Renal cortical epithelial cell (primary cell): ENCODE measurements around the gene KCNN3. TPM values are rescaled to one million over a fixed set of nuclear protein-coding genes. Genes with fewer than 3 reads are reported as not detected.

Source experiments
- DNase-seq: peaks from one replicate; pipeline ENCODE4 v3.0.0-alpha.2; 2011; ENCODE audit warnings: low read depth
- total RNA-seq: library from RNA; depleted of rRNA; stranded (reverse); fragments of >200 nt; gene quantifications from 2 replicates; pipeline ENCODE4 v1.2.3, GENCODE V29; 2014

The KCNN3 gene
- total RNA-seq, 1 donor from 2014 or later = under 0.01 TPM

DNA sequence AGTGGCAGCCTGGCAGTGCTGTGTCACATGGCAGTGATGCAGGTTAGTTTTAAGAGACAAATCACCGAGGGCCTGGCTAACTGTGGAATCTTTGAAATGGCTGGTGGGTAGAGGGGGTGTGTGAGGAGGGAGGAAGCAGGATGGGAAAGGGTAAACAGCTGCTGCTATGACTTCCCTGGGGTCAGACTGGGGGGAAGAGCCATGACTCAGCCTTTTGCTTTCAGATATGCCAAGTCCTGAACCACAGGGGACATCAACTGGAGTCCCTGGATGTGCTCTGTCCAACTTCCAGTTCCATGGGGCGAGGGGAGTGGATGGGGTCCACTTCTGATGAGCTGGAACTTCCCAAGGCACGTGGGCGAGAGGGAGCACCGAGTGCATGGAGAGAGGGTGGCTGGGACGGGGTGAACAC is 141.0 kb downstream of the KCNN3 start:
- DNase-seq = peak; percentile 61

DNA sequence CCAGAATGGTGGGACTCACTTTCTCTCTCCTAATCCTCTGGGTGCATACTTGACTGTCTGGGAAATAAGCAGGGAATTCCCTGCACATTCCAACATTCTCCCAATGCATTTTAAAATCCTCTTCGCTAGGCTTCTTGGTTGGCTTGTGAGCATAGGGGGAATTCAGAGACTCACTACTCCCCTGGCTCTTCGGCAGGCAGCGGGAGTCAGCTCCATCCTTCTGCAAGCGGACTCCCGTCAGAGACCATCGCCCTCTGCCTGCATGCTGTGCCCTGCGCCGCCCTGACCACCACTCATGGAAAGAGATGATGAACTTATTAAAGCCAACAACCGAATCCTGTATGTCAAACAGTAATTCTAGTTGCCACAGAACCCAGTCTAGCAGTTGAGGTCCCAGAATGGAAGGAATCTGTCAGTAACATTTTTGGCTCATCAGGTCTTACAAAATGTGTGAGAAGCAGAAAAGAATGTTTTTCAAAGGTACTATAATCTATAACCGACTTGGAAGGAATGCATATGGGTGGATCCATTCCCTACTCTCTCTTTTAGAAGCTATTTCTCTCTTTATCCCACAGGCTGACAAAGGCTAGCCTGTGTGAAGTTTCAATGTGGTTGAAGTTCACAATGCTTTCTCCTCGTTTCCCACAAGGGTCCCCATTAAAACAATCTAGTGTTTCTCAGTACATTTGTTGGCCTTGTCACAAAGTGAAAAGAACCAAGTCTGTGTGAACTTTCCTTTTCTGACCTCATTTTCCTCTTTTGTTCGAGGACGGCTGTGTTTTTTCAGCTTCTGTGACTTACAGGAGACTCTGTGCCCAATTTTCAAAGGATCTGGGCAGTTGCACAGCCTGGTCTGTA is 143.0 kb downstream of the KCNN3 start:
- DNase-seq = no peak

DNA sequence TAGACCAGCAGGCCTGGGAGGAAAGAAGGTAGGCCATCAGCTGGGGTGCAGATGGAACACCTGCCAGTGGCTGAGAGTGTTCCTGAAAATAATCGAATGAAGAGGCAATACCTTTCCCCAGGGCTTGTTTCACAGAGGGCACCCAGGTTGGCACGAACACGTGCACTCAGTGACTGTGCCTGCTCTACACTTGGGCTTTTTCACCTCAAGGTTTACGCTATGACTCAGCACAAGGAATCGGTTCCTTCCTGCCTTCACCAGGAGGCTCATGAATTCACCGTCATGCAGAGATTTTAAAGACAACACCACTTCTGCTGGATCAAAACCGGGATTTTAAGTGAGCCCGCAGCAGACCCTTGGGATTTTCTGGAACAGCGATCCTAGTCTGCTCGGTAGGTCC is 143.6 kb downstream of the KCNN3 start:
- DNase-seq = peak; percentile 71

DNA sequence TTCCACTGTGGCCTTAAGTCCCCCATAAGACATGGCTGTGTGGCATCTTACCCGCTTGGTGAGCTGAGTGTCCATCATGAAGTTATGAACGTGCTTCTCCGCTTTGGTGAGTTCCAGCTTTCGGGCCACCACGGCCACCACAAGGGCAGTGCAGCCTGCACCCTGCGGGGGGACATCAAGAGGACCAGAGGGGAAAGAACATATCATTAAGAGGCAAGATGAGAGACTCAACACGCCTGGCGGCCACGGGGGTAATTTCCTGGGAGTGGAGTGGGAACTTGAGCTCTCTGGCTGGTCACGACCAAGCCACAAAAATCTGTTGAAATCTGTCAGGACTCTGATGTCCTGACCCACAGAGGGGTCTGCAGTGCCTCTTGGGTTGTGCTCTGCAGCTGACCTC is 144.2 kb downstream of the KCNN3 start:
- DNase-seq = no peak

DNA sequence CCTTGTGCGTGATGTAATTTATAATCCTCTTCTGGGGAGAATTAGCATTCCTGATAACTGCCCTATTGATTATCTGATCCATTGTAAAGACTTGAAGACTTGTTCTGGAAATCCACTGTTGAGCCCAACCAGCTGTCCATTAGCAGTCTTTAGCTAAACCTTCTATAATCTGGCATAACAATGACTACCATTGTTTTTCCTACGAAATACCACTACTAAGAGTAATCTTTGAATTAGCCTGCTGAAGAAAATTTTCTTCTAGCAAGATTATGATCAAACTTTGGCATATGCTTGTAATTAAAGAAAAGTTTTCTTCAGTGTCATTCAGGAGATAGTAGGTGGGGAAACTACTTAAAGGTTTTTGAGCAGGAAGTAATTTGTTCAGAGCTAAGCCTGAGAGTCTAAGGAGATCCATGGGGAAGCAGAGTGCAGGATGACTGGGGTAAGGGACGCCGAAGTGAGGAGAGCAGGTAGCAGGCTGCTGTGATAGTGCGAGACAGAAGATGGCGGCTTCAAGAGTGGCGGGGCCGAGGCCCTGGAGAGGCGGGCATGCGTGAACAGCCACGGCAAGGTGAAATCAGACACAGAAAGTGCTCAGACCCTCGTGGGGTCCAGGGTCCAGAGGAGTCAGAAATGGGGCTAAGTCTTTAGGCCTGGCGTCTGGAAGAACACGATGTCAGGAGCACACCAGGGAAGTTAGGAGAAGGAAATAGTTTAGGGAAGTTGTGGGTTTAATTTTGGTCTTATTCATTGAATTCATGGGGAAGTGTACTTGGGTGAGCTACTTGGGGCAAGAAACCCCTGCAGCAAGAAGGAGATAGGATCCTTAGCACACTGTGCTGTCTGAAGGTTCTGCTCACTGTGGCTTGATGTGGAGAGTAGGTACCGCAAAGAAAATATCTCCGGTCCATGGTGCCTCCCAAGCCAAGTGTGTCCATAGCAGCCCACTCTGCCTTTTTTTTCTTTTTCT is 149.5 kb downstream of the KCNN3 start:
- no peak for DNase-seq

DNA sequence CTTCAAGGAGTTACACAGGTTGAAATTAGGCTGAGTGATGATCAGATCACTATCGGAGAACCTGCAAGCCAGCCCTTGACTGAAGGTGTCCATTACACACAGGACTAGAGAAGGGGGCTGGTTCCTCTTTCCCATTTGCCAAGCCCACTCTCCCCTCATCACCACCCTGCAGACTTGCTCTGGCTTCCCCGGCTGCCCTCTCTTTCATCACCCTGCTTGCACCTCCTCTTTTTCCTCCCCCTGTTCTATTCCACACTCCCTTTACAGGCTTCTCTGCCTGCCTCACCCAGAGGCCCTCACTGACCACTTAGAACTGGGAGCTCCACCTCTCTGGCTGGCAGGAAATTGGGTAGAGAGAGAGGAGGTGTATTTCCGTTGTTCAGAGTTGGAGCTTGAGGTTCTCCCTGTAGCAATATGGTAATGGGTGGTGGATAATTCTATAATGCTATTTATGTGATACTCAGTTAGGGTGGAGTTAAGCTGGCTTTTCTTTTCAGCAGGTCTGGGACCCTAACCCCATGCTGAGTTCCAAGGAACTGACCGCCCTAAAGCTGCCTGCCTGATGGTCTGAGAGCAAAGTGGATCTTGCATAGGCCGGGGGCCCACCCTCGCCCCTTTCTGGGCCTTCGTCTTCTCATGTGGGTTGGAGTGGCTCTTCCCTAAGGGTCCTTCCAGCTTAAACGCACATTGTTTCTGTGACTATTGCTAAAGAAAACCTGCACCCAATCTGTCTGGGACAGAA is 150.3 kb downstream of the KCNN3 start:
- no peak for DNase-seq

DNA sequence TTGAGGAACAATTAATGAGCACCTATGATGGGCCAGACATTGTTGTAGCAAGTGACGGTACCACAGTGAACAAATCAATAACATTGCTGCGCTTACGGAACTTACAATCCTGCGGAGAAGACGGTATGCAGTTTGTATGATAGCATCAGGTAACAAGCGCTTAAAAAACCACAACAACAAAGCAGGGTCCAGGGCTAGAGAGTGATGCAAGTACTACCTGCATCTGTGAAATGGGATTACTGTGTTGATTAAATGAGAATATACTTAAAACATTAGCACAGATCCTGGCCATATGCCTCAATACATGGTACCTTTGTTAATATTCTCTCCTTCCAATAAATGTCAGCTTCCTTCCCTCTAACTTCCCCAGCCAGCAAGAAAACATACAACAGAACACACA is 151.5 kb downstream of the KCNN3 start:
- DNase-seq = no peak

DNA sequence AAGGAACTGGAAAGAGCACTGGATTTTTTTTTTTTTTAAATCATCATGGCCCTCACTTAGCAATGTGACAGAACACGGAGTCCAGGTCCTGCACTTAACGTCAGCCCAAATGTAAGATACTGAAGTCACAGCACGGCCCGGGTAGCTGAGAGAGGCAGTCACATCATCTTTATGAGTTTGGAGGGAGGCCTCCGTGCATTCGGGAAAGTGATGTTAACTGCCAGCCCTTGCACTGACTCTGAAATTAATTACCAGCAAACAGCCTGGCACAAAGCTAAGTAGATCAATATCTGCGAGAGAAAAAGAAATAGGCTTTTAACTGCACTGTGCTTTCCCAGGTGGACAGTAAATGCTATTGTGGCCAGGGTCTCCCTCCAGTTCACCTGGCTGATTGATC is 152.6 kb downstream of the KCNN3 start:
- no peak for DNase-seq

DNA sequence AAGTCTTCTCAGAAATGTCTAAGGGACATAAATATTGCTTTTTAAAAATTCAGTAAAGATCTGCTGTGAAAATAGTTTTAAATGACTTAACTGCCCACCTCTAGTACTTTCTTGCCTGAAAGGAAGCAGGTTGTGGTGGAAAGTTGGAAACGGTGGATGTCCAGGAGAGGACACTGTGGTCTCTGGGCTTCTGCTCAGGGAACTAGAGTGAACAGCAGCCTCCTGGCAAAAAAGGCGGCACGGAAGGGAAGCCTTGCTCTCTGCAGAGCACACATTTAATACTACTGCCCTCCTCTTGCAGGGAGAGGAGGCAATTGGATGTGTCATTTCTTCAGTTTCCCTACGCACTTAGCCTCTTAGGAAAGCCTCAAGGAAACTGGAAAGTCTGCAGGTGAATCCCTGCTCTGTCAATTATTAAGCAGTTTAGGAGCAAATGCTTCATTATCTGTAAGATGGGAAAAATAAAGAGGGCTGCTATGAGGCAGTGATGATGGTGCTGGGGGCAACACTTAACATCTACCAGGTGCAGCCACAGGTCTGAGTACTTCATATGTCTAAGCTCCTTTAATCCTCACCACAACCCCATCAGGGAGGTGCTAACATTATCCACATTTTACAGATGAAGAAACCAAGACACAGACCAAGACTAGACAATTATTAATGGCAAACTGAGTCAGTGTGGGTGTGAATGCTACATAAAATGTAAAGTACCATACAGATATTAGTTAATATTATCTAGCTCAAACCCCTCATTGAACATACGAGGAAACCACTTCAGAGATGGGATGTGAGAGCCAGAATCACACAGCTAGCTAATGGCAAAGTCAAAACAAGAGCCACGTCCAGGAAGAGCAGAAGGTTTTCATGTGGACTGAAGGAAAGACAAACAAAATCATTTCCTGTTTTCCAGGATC is 153.2 kb downstream of the KCNN3 start:
- DNase-seq = no peak

DNA sequence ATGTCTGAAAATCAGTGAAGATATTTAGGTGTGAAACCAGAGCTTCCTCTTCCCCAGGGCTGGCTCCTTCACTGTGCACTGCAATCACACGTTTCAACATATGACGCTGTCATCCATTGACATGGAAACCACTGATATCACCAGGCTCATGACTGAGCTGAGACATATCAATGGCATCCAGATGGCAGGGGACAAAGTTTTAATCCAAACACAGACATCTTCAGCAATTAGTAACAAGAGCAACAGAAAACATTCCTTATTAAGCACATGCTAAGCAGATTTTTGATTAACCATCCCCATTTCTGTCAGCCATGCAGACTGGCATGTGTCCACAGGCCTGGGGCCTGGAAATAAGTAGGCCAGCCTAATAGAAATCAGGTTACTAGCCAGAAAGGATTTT is 154.1 kb downstream of the KCNN3 start:
- no peak for DNase-seq

DNA sequence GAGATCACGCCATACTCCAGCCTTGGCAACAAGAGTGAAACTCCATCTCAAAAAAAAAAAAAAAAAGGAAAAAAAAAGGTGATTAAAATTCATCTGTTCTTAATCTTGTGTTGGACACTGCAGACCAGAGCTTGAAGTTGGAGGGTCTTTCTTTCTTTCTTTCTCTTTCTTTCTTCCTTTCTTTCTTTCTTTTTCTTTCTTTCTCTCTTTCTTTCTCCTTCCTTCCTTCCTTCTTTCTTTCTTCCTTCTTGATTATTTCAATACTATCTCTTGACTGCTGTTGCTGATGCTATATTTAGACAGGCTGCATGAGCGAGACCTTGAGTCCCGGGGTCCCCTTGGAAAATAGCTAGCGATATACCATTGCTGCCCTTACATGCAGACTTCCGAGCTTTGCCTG is 154.7 kb downstream of the KCNN3 start:
- DNase-seq = no peak

DNA sequence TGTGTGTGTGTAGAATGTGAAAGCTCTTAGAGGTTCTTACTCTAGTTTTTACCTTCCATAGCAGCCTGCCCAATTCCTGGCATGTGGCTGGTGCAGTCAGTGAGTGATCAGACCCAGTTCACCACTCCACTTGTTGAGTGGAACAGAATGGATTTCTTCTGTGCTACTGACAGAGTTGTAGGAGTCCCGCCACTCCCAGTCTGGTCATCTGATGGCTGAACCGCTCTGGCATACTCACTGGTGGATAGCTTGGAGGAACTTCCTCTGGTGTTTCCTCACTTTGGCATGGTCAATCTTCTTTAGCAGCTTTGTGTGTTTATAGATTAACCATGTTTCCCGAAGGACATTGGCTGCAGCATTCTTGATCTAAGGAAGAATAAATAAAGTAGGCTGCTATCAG is 155.4 kb downstream of the KCNN3 start:
- peak; percentile 57 for DNase-seq

DNA sequence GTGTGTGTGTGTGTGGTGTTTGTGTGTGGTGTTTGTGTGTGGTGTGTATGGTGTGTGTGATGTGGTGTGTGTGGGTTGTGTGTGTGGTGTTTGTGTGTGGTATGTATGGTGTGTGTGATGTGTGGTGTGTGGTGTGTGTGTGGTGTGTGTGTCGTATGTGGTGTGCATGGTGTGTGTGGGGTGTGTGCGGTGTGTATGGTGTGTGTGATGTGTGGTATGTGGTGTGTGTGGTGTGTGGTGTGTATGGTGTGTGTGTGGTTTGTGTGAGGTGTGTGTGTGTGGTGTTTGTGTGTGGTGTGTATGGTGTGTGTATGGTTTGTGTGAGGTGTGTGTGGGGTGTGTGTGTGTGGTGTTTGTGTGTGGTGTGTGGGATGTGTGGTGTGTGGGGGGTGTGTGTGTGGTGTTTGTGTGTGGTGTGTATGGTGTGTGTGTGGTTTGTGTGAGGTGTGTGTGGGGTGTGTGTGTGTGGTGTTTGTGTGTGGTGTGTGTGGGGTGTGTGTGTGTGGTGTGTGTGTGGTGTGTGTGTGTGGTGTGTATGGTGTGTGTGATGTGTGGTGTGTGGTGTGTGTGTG is 155.9 kb downstream of the KCNN3 start:
- DNase-seq = no peak

DNA sequence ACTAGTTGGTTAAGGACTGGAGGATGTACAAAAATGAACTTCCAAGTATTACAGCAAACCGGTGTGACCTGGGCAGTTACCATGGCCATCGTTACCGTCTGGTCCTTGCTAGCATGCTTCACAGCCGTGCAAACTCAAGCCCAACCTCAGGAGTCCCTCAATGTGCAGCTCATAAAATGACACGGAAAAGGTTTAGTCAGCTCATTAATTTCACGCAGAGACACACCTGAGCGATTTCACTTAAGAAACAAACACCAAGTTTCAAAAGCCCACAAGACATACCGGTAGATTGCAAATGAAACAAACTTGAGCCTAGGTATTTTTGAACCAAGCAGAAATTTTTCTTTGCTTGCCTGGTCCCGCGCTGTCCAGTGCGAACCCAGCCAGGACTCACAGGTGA is 157.1 kb downstream of the KCNN3 start:
- DNase-seq = peak; percentile 69

DNA sequence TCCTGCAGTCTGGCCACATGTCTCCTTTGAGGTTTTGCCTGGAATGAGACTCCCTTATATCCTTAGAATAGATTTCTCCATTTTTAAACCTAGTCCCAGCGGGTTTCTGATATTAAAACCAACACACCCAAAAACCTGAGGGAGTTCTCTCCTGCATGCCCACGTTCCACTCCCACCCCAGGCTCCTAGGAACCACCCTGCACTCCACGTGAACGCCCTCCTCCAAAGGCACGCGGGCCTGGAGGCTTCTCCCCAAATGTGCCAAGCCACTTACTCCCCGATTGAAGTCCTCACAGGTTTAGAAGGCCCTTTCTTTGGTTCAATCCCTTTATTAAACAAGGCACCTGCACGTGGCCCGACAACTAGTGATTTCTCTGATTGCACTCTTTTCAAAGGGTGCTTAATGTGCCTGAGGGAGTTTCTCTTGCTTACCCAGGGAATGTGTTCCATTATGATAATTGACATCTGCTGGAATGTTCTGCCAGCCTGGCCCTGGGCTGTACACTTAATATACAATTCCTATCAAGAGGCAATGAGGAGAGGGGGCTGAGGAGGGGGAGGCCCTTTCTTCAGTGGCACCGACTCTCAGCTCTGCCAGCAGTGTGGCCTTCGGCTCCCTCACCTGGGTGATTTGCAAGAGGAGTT is 157.8 kb downstream of the KCNN3 start:
- peak; percentile 48 for DNase-seq

DNA sequence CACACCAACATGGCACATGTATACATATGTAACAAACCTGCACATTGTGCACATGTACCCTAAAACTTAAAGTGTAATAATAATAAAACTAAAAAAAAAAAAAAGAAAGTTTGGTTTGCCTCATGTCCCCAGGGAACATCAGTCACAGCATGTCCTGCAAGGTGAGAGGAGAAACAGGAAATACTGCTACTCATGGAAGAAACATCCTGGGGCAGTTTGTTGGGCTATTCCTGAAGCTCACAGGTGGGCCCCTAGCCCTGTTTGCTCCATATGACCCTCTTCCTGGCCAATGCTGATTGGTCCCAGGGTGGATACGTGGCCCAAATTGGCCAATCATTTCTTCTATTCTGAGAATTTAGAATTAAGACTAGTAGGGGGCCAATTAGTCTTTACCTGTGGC is 158.7 kb downstream of the KCNN3 start:
- DNase-seq = no peak

DNA sequence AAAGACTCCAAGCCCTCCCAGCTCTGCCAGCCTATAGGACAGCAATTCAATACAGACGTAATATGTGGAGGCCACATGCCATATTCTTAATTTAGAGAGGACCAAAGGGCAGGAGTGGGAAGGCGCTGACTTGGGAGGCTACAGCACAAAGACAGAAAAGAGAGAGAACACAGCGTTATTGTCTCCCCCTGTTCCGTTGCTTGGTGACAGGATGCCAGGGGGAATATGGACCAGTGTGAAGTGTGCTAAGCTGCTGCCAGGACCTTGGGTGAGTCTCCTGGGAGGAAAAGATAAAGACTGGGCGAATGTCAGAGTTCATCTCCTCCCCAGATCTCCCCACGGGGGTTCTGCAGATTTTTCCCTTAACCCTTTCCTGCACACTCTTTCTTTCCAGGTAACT is 160.0 kb downstream of the KCNN3 start:
- DNase-seq = no peak

DNA sequence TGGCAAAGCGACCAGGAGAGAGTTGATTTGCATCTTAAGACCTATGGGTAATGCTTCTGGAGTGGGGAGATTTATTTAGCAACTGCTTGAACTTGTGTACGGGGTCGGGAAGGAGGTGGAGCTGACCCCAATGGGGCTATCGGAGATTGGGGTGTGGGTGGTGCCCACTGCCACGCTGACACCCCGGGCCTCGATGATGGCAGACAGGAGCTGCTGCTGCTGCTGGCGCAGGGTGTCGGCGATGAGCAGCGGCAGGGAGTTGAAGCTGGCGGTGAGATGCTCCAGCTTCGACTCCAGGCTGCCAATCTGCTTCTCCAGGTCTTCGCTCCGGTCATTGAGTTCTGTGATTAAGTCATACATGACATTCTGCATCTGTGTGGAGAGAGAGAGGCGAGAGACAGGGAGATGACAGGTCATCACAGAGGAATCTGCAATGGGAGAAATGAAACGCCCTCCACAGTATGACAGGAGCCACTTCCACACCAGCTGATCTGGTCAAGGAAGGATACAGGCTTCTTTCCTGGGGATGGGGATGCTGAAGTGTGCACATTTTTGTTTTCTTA is 162.1 kb downstream of the KCNN3 start:
- DNase-seq = no peak

DNA sequence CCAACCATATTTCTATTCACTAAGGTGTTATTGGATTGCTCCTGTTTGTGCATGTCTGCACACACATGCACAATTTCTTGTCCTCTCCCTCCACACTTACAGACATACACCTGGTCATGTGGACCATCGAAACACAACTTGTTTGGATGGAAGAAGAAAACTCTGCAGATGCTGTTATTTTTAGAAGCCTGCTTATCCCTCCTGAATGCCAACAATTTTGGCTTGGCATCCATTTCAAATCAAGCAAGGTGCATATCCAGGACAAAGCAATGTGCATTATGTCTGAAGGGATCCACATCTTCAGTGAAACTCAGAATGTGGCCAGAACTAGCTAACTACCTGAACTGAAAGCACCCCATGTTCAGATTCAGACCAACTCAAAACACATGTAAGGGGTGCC is 163.2 kb downstream of the KCNN3 start:
- DNase-seq = no peak

DNA sequence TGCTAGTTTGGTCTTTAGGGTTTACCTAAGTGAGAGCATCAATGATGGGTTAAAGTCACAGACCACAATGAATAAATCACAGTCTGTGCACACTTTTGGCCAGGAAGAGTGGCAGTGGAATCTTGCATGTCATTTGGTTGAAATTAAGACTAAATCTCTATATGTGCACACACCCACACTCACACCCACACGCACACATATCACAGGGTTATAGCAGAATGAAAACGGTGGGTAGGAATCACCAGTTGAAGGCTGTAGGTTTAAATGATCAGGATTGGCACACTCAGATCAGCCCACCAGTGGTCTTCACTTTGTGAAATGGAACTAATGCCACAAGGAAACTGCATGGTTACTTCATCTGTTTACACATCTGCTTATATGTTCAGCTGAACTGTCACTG is 164.5 kb downstream of the KCNN3 start:
- DNase-seq = no peak
